Brain microvascular endothelial cell (primary cell): ENCODE results near the gene NAA50.

Experiments used
- DNase-seq: peaks from one replicate; pipeline ENCODE4 v3.0.0-alpha.2; 2020
- H3K27ac ChIP-seq: fragments of 250-450 bp; sonication (Bioruptor Pico); 2 replicates; pipeline ENCODE4 v1.5.1; 2020; ENCODE audit warnings: mild to moderate bottlenecking, moderate library complexity
- H3K27me3 ChIP-seq: fragments of 250-450 bp; sonication (Bioruptor Pico); replicated peaks from 2 replicates; pipeline ENCODE4 v1.5.1; 2020; ENCODE audit warnings: mild to moderate bottlenecking
- H3K36me3 ChIP-seq: fragments of 250-450 bp; sonication (Bioruptor Pico); replicated peaks from 2 replicates; pipeline ENCODE4 v1.5.1; 2020; ENCODE audit warnings: mild to moderate bottlenecking
- H3K4me3 ChIP-seq: 2 replicates; pipeline ENCODE4 v1.5.1; 2011; ENCODE audit warnings: low read depth, mild to moderate bottlenecking, control low read depth, low read length, moderate library complexity
- CTCF ChIP-seq: IDR thresholded peaks from 2 replicates; pipeline ENCODE4 v1.5.1; 2011; ENCODE audit warnings: low read depth, mild to moderate bottlenecking, moderate library complexity, low read length, control low read depth, inconsistent platforms; ENCODE audit errors: missing control alignments
- in situ Hi-C: cut with HindIII; loops from 2 replicates; pipeline ENCODE4 v1.10.0; 2017; ENCODE audit warnings: low sequenced_read_pairs, low pct_ligation_motif_present

Gene NAA50

GRCh38 chr3:113719294-113719693, 26.8 kb downstream of the NAA50 start:
- H3K27ac ChIP-seq: no peak overlapping the region
- H3K4me3 ChIP-seq: no peak overlapping the region
- H3K27me3 ChIP-seq: no peaks in the 10 kb centered on the region
- TF ChIP-seq CTCF: no peak
- no peak for DNase-seq
- peaks cover 6% of the 10 kb centered on the region for H3K36me3 ChIP-seq
- in situ Hi-C loops: no loop called here

DNA sequence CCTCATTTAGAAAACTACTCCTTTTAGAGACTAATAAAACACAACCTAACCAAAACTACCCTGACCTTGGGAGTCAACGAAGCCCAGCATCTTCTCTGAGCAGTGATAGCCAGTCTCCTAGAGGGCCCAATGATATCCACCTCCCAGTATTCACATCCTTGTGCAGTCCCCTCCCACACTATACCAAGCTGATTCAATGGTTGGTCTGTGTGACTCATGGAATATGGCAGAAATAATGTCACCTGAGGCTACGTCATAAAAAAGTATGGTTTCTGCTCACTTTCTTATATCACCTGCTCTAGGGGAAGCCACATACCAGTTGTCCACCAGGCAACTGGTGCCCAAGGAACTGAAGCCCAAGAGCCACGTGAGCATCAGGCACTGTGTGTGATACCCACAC, 28.2 kb downstream of the NAA50 start:
- no peak for DNase-seq
- H3K4me3 ChIP-seq: no peak overlapping the region
- TF ChIP-seq CTCF: no peak
- peaks cover 6% of the 10 kb centered on the region for H3K36me3 ChIP-seq
- in situ Hi-C loops: no loop called here
- H3K27me3 ChIP-seq: no peaks in the 10 kb centered on the region
- H3K27ac ChIP-seq: no peak overlapping the region

- Histone ChIP-seq H3K36me3 (peaks cover 6% of the 10 kb centered on the region), H3K27me3 (no peaks in the 10 kb centered on the region), H3K27ac (no peak overlapping the region), H3K4me3 (no peak overlapping the region)
- no peak for DNase-seq
- in situ Hi-C loops: no loop called here
- no peak for TF ChIP-seq CTCF
These were observed 28.7 kb downstream of the NAA50 start for GRCh38 chr3:113717308-113717707.

DNA sequence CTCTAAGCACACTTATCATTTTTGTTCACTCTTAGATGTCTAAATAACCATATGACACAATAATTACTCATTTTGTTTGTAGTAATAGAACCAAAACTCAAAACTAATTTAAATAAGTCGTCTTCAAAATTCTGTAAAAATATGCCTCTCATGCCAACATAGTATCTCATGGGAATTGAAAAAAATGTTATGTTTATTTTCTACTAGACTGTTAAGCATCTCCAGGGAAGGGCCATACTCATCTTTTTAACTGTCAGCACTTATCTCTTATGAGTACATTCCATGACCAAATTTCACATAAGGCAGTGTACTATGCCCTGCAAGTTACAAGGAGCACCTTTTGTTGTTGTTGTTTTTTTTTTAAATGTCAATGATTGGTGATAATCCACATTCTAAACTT, 31.3 kb downstream of the NAA50 start:
- no peak for TF ChIP-seq CTCF
- no peak for DNase-seq

DNA sequence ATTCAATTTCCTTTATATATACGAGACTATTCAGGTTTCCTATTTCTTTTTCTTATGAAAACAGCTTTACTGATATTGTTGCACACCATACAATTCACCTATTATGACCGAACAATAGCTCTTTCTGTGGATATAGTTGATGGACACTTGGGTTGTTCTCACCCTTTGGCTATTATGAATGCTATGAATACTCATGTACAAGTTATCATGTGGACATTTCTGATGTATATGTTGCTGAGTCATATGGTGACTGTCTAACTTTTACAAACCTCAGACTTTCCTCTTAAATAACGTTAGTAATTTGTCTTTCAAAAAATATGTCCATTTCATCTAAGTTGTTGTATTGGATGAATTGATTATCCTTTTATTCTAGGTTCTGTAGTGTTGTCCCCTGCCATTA, 33.9 kb downstream of the NAA50 start:
- no peak overlapping the region for H3K27ac ChIP-seq

More for the DNA sequence above, 31.3 kb downstream of the NAA50 start:
- Histone ChIP-seq H3K36me3 (peaks cover 4% of the 10 kb centered on the region), H3K27ac (no peak overlapping the region), H3K4me3 (no peak overlapping the region), H3K27me3 (no peaks in the 10 kb centered on the region)
- in situ Hi-C loops: no loop called here

More for the DNA sequence above, 33.9 kb downstream of the NAA50 start:
- H3K27me3 ChIP-seq: no peaks in the 10 kb centered on the region
- no peaks in the 10 kb centered on the region for H3K36me3 ChIP-seq
- no peak for DNase-seq
- TF ChIP-seq CTCF: no peak
- no peak overlapping the region for H3K4me3 ChIP-seq
- in situ Hi-C loops: no loop called here
